BJ (cell line): ENCODE data around the gene IL1RL2. TPM values are rescaled to one million over a fixed set of nuclear protein-coding genes. Genes with fewer than 3 reads are reported as not detected.

Experiments used
- CTCF ChIA-PET: fragments of 350-600 bp; formaldehyde crosslinking; extraction: SDS; loops from one replicate; lab custom pipeline; 2021; ENCODE audit warnings: antibody characterized with exemption, inconsistent platforms; lab: Yijun Ruan, JAX
- POLR2A ChIA-PET: fragments of 300-600 bp; sonication (Branson Sonifier 250); formaldehyde crosslinking; extraction: SDS; loops from one replicate; lab custom pipeline; 2021; ENCODE audit warnings: antibody characterized with exemption; lab: Charles Lee
- DNase-seq: peaks from one replicate; pipeline ENCODE4 v3.0.0-alpha.2; 2011; ENCODE audit warnings: low read depth
- H3K27me3 ChIP-seq: 2 replicates; pipeline ENCODE4 v1.6.0; 2011; ENCODE audit warnings: low read length; ENCODE audit not compliant: control insufficient read depth, insufficient read depth
- H3K36me3 ChIP-seq: 2 replicates; pipeline ENCODE4 v1.5.1; 2011; ENCODE audit warnings: low read length; ENCODE audit not compliant: control insufficient read depth, insufficient read depth
- H3K4me3 ChIP-seq: 2 replicates; pipeline ENCODE4 v1.5.1; 2011; ENCODE audit warnings: low read depth, mild to moderate bottlenecking, control low read depth, low read length
- polyA plus RNA-seq: library from polyadenylated mRNA; depleted of rRNA; stranded (reverse); fragments of >200 nt; gene quantifications from 2 replicates; pipeline ENCODE4 v1.2.3, GENCODE V29; 2011
- TF ChIP-seq, protein P1 (sequence below): IDR thresholded peaks from 2 replicates; pipeline ENCODE4 v1.5.1; 2011; ENCODE audit warnings: low read depth, mild to moderate bottlenecking, control low read depth, inconsistent platforms, low read length, moderate library complexity; ENCODE audit not compliant: insufficient read depth

The IL1RL2 gene
- polyA plus RNA-seq, 1 experiment, result 0.09 TPM

DNA sequence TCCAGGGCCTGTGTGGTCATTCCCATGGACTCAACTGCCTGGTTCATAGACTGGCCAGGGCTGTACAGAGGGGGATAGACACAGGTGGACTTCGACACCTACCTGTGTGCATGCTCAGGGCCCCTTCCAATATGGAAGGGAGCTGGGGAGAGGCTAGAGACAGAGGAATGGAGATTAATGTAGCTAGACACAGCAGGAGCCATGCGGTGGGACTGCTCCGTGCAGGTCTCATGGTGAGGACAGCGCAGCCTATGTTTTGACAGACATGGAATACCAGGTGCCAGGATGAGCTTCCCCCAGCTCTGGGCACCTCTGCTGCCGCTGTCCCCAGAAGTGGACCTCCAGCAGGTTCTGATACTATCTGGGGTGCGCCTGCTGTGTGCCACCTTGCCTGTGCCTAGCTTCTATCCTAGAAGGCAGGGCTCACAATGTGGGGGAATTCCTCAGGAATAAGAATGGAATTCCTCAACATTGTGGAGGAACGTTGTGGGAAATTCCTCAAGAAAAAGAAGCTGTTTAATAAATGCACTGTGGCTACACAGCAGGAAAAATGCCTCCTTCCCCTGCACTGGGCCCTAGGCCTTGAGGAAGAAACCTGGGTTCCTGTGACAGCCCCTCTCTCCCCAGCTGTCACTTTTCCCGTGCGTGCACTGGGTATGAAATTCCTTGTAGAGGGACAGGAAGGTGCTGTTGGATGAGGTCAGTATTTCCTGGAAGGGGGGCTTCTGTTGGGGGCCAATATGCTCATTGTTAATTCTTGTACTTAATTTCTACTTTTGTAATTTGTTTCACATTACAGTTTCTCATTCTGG lies 37.0 kb upstream of the IL1RL2 start:
- no peak for DNase-seq
- CTCF ChIA-PET, result interaction anchor here (0.7 to 1.8 kb wide), 4 partner anchors 10 to 91 kb away, joined by 3 to 5 read pairs (median 3); no protein-coding TSS in a partner anchor
- TF ChIP-seq, protein P1, sequence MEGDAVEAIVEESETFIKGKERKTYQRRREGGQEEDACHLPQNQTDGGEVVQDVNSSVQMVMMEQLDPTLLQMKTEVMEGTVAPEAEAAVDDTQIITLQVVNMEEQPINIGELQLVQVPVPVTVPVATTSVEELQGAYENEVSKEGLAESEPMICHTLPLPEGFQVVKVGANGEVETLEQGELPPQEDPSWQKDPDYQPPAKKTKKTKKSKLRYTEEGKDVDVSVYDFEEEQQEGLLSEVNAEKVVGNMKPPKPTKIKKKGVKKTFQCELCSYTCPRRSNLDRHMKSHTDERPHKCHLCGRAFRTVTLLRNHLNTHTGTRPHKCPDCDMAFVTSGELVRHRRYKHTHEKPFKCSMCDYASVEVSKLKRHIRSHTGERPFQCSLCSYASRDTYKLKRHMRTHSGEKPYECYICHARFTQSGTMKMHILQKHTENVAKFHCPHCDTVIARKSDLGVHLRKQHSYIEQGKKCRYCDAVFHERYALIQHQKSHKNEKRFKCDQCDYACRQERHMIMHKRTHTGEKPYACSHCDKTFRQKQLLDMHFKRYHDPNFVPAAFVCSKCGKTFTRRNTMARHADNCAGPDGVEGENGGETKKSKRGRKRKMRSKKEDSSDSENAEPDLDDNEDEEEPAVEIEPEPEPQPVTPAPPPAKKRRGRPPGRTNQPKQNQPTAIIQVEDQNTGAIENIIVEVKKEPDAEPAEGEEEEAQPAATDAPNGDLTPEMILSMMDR, result no peak
- Histone ChIP-seq H3K36me3 (peaks cover 21% of the 10 kb centered on the region), H3K27me3 (no peaks in the 10 kb centered on the region), H3K4me3 (no peak overlapping the region)
- POLR2A ChIA-PET, result interaction anchor here (0.5 to 0.6 kb wide), 2 partner anchors 156 to 296 kb away, joined by 3 read pairs; no protein-coding TSS in a partner anchor

DNA sequence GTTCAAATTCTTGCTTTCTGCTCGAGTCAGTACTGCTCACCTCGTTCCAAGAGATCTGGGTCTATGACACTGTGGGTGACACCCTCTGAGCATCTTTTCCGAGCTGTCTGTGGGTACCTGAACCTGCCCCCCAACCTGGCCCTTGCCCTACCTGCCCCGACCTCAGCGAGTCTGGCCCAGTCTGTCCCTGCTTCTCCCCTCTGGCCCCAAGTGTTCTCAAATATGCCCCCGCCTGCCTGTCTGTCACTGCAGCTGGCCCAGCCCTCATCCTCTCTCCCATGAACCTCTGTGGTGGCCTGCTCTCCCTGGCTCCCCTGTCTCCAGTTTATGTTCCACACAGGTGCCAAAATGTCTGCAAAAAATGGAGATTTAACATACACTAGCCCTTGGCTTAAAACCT lies 32.5 kb upstream of the IL1RL2 start:
- Histone ChIP-seq H3K4me3 (no peak overlapping the region), H3K36me3 (peaks cover 19% of the 10 kb centered on the region), H3K27me3 (no peaks in the 10 kb centered on the region)
- POLR2A ChIA-PET, result no interaction called here
- CTCF ChIA-PET, result interaction anchor here (2.5 kb wide), 1 partner anchor 134 kb away, joined by 17 read pairs; no protein-coding TSS in a partner anchor
- TF ChIP-seq, protein P1, result no peak
- DNase-seq, result no peak

DNA sequence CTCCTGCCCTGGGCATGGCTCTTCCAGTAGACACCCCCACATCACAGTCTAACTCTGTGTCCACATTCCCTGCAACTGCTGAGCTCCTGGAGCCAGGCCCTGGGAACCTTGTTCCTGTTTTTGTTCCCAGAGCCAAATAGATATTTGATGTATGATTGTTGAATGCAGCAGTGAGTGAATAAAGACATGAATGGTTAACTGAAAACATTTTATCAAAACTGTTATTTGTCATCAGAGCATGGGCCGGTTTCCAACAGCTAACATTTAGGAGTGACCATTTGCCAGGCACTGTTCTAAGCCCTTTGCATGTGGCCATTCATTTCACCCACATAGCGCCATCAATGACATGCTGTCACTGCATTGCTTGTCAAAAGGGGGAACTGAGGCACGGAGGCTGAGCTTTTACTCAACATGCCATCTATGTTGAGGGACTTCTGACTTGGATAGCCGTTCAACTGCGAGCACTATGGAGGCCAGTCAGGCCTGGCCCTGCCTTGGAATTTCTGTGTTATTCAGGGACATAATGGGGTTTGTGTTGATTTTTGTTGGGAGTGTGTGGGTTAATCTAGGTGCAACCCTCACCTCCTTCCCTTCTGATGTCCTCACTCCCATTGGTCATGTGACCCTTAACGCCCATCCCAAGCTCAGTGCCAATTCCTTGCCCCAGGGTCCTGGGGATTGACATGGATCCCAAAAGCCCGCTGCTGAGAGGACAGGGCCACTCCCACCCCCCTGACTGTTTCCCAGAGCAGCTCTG lies 31.7 kb upstream of the IL1RL2 start:
- ChIA-PET CTCF (interaction anchor here (0.5 to 3.0 kb wide), 5 partner anchors 11 to 596 kb away, joined by 3 to 17 read pairs (median 10); no protein-coding TSS in a partner anchor), POLR2A (no interaction called here)
- Histone ChIP-seq H3K36me3 (peaks cover 21% of the 10 kb centered on the region), H3K4me3 (no peak overlapping the region), H3K27me3 (no peaks in the 10 kb centered on the region)
- TF ChIP-seq, protein P1, result no peak
- DNase-seq, result no peak

DNA sequence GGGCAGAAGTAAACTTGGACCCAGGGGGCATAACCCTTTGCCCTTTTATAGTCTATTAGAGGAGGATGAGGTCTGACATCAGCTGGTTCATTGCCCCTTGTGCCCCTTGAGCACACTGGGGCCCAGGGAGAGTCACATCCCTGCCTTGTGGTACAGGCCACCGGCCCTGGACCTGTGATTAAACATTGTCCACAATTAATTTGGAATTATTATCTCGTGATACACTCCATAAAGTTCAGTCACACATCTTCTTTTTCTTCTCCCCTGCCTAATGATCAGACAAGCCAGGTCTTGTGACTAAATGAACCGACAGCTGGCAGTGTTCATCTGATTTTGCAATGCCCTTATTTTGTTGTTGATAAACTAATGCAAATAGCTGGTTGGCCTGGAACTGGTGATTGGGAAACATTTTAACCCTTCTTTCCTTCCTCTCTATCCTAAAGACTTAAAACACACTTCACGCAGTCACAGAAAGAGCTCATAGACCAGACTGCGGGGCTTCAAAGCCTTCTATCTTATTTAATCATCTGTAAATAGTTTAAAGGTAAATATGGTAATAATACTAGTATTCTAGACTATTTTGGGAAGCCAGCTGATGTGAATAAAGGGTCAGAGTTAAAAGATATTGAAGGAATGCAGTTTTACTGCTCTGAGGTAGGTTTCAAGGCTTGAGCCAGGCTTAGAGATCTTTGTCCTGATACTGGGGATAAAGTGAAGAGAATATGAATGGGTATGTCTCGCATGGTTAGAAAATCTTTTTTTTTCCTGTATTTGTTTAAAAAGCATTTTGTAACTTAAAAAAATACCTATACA lies 30.9 kb upstream of the IL1RL2 start:
- ChIA-PET CTCF (interaction anchor here (1.1 to 3.0 kb wide), 3 partner anchors 10 to 136 kb away, joined by 3 to 17 read pairs (median 10); no protein-coding TSS in a partner anchor), POLR2A (no interaction called here)

More for the DNA sequence above, 30.9 kb upstream of the IL1RL2 start:
- Histone ChIP-seq H3K36me3 (peaks cover 25% of the 10 kb centered on the region), H3K27me3 (no peaks in the 10 kb centered on the region), H3K4me3 (no peak overlapping the region)
- TF ChIP-seq, protein P1, result no peak
- no peak for DNase-seq
